Karpas-422 (cell line): Measurements from ENCODE around the gene PRX. TPM values are rescaled to one million over a fixed set of nuclear protein-coding genes. Genes with fewer than 3 reads are reported as not detected.
"Not testable (repeated sequence)": the region's sequence is repeated elsewhere in the genome, so short reads cannot be mapped to it uniquely, and the experiment has no call there.

Source experiments
- DNase-seq: peaks from one replicate; pipeline ENCODE4 v3.0.0-alpha.2; 2015
- H2AFZ ChIP-seq: fragments of 200-600 bp; sonication (generic); 2 replicates; pipeline ENCODE4 v1.6.1; 2014; ENCODE audit warnings: antibody characterized with exemption, low read length, mixed read lengths
- H3K27ac ChIP-seq: fragments of 200-600 bp; sonication (generic); 2 replicates; pipeline ENCODE4 v1.5.1; 2014; ENCODE audit warnings: mild to moderate bottlenecking, low read length, moderate library complexity
- H3K27me3 ChIP-seq: fragments of 200-600 bp; sonication (generic); 2 replicates; pipeline ENCODE4 v1.6.1; 2014; ENCODE audit warnings: low read length, mixed read lengths
- H3K36me3 ChIP-seq: fragments of 200-600 bp; sonication (generic); 2 replicates; pipeline ENCODE4 v1.6.1; 2014; ENCODE audit warnings: low read length, mixed read lengths; ENCODE audit not compliant: insufficient read depth
- H3K4me1 ChIP-seq: fragments of 200-600 bp; sonication (generic); 2 replicates; pipeline ENCODE4 v1.6.1; 2014; ENCODE audit warnings: mild to moderate bottlenecking, low read length, mixed read lengths
- H3K4me2 ChIP-seq: fragments of 200-600 bp; sonication (generic); 2 replicates; pipeline ENCODE4 v1.6.1; 2014; ENCODE audit warnings: low read length, low read depth, mild to moderate bottlenecking; ENCODE audit not compliant: poor library complexity, severe bottlenecking
- H3K4me3 ChIP-seq: fragments of 200-600 bp; sonication (generic); 2 replicates; pipeline ENCODE4 v1.5.1; 2014; ENCODE audit warnings: mild to moderate bottlenecking, antibody characterized with exemption, low read length, mixed read lengths
- H3K79me2 ChIP-seq: fragments of 200-600 bp; sonication (generic); 2 replicates; pipeline ENCODE4 v1.6.1; 2014; ENCODE audit warnings: mild to moderate bottlenecking, low read length, mixed read lengths
- H3K9ac ChIP-seq: fragments of 200-600 bp; sonication (generic); 2 replicates; pipeline ENCODE4 v1.6.0; 2014; ENCODE audit warnings: low read length
- H3K9me2 ChIP-seq: fragments of 200-600 bp; sonication (generic), shearing (Covaris generic); replicated peaks from 2 replicates; pipeline ENCODE4 v1.6.0; 2014; ENCODE audit warnings: mild to moderate bottlenecking, low read length, moderate library complexity; ENCODE audit not compliant: insufficient read depth
- H3K9me3 ChIP-seq: fragments of 300-700, 200-600 bp; sonication (generic); 2 replicates; pipeline ENCODE4 v1.6.1; 2014; ENCODE audit warnings: low read length, mixed read lengths
- H4K20me1 ChIP-seq: fragments of 200-600 bp; sonication (generic); 2 replicates; pipeline ENCODE4 v1.6.1; 2014; ENCODE audit warnings: mild to moderate bottlenecking, antibody characterized with exemption, low read length, low read depth; ENCODE audit not compliant: insufficient read depth
- total RNA-seq: library from RNA; depleted of rRNA; stranded (reverse); fragments of >200 nt; shearing (Covaris generic); gene quantifications from 2 replicates; pipeline ENCODE4 v1.2.3, GENCODE V29; 2014; ENCODE audit warnings: low replicate concordance; rRNA removed

The PRX gene, protein sequence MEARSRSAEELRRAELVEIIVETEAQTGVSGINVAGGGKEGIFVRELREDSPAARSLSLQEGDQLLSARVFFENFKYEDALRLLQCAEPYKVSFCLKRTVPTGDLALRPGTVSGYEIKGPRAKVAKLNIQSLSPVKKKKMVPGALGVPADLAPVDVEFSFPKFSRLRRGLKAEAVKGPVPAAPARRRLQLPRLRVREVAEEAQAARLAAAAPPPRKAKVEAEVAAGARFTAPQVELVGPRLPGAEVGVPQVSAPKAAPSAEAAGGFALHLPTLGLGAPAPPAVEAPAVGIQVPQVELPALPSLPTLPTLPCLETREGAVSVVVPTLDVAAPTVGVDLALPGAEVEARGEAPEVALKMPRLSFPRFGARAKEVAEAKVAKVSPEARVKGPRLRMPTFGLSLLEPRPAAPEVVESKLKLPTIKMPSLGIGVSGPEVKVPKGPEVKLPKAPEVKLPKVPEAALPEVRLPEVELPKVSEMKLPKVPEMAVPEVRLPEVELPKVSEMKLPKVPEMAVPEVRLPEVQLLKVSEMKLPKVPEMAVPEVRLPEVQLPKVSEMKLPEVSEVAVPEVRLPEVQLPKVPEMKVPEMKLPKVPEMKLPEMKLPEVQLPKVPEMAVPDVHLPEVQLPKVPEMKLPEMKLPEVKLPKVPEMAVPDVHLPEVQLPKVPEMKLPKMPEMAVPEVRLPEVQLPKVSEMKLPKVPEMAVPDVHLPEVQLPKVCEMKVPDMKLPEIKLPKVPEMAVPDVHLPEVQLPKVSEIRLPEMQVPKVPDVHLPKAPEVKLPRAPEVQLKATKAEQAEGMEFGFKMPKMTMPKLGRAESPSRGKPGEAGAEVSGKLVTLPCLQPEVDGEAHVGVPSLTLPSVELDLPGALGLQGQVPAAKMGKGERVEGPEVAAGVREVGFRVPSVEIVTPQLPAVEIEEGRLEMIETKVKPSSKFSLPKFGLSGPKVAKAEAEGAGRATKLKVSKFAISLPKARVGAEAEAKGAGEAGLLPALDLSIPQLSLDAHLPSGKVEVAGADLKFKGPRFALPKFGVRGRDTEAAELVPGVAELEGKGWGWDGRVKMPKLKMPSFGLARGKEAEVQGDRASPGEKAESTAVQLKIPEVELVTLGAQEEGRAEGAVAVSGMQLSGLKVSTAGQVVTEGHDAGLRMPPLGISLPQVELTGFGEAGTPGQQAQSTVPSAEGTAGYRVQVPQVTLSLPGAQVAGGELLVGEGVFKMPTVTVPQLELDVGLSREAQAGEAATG (N-terminal part only)
- total RNA-seq: 0.56 and 0.61 TPM in 2 replicates

DNA sequence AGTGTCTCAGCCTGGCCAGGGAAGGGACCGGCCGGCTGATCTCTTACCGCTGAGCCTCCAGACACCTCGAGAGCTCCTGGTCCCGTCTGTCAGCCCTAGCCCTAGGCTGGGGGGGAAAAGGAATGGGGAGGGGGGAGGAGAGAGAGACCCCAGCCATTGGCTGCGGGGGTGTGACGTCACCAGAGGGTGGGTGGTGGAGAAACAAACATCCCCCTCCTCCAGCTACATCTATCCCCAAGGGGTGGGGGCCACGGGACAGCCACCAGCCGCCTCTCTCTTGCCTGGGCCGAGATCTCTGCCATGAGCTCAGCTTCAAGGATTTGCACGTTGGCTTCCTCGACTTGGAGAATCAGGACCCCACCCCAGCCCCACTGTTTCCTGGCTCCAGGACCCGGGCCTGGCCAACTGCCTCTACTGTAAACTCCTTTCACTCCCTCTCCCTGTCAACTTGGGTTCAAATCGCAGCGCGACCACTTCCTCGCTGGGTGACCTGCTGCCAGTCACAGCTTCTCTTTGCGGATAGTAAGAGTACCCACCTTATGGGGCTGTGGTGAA lies at the start of gene PRX:
Gene PRX (minus strand): TSS at position 88 of the 555 bp plus-strand sequence. CDS start 5,446 bp downstream, outside the sequence.
- Histone ChIP-seq H3K4me2 (no peak within 1 kb of the TSS), H3K4me1 (peaks cover 4% of the 10 kb centered on the region), H3K9me2 (no peaks in the 10 kb centered on the region)

DNA sequence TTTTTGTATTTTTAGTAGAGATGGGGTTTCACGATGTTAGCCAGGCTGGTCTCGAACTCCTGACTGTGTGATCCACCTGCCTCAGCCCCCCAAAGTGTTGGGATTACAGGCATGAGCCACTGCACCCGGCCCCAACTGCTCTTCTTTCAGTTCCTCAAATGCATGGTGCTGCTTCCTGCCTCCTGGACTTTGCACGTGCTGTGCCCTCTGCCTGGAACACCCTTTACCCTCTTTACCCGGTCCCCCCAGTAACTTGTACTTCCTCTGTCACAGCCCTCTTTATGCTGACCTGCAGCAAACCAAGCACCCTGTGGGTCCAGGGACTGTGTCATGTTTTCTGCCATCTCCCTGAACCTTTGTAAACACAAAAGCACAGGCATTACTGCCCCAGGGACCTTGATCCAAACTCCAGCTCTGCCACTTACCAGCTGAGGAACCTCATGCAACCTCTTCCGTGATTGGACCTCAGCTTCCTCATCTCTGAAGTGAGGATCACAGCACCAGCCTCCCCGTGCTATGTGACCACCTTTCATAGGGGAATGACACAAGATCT lies 48.6 kb upstream of the PRX start:
- Histone ChIP-seq H3K27ac (no peak overlapping the region), H4K20me1 (no peaks in the 10 kb centered on the region), H3K36me3 (no peaks in the 10 kb centered on the region), H3K4me2 (no peak overlapping the region), H3K4me3 (no peak overlapping the region), H3K27me3 (no peaks in the 10 kb centered on the region), H3K79me2 (no peaks in the 10 kb centered on the region), H2AFZ (no peak overlapping the region), H3K9ac (no peak overlapping the region), H3K9me2 (no peaks in the 10 kb centered on the region), H3K9me3 (no peaks in the 10 kb centered on the region), H3K4me1 (peaks cover 12% of the 10 kb centered on the region)
- DNase-seq: peak; percentile 61

More for the DNA sequence above, at the start of gene PRX:
- Histone ChIP-seq H3K4me3 (no peak within 1 kb of the TSS), H3K79me2 (no peaks in the 10 kb centered on the region), H3K27me3 (no peaks in the 10 kb centered on the region), H3K27ac (no peak within 1 kb of the TSS), H4K20me1 (no peaks in the 10 kb centered on the region), H3K9ac (no peak within 1 kb of the TSS), H3K36me3 (no peaks in the 10 kb centered on the region), H2AFZ (no peak within 1 kb of the TSS), H3K9me3 (no peaks in the 10 kb centered on the region)
- DNase-seq: no peak

DNA sequence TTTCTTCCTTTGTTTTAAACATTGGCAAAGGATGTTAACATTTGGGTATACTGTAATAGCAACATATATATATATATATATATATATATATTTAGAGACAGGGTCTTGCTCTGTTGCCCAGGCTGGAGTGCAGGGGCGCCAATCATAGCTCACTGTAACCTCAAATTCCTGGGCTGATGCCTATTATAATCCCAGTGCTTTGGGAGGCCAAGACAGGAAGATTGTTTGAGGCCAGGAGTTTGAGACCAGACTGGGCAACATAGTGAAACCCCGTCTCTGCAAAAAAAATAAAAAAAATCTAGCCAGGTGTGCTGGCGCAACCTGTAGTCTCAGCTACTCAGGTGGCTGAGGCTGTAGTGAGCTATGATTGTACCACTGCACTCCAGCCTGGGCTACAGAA lies 47.0 kb upstream of the PRX start:
- Histone ChIP-seq H3K4me1 (peaks cover 2% of the 10 kb centered on the region), H3K9ac (no peak overlapping the region), H2AFZ (no peak overlapping the region), H3K27me3 (no peaks in the 10 kb centered on the region), H3K4me3 (no peak overlapping the region), H3K9me2 (no peaks in the 10 kb centered on the region), H3K79me2 (no peaks in the 10 kb centered on the region), H3K4me2 (no peak overlapping the region), H3K27ac (no peak overlapping the region), H3K36me3 (no peaks in the 10 kb centered on the region), H4K20me1 (no peaks in the 10 kb centered on the region), H3K9me3 (no peaks in the 10 kb centered on the region)
- no peak for DNase-seq

DNA sequence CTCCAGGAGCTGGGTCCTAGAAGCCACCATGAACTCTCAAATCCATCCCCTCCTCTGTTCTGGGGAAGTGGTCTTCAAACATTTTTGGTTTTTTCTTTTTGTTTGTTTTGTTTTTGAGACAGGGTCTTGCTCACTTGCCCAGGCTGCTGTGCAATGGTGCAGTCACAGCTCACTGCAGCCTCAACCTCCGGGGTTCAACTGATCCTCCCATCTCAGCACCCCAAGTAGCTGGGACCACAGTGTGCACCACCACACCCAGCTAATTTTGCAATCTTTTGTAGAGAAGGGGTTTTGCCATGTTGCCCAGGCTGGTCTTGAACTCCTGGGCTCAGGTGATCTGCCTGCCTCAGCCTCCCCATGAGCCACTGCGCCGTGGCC lies 45.4 kb upstream of the PRX start:
- H3K9me3 ChIP-seq: no peaks in the 10 kb centered on the region
- H3K9me2 ChIP-seq: no peaks in the 10 kb centered on the region
- no peak overlapping the region for H2AFZ ChIP-seq
- no peaks in the 10 kb centered on the region for H3K79me2 ChIP-seq
- no peak overlapping the region for H3K4me2 ChIP-seq
- no peak overlapping the region for H3K9ac ChIP-seq
- no peaks in the 10 kb centered on the region for H3K36me3 ChIP-seq
- no peak overlapping the region for H3K4me3 ChIP-seq
- no peak for DNase-seq
- no peaks in the 10 kb centered on the region for H4K20me1 ChIP-seq
- no peaks in the 10 kb centered on the region; the same call in 1 of the 2 replicates for H3K4me1 ChIP-seq
- H3K27ac ChIP-seq: no peak overlapping the region
- no peaks in the 10 kb centered on the region for H3K27me3 ChIP-seq

DNA sequence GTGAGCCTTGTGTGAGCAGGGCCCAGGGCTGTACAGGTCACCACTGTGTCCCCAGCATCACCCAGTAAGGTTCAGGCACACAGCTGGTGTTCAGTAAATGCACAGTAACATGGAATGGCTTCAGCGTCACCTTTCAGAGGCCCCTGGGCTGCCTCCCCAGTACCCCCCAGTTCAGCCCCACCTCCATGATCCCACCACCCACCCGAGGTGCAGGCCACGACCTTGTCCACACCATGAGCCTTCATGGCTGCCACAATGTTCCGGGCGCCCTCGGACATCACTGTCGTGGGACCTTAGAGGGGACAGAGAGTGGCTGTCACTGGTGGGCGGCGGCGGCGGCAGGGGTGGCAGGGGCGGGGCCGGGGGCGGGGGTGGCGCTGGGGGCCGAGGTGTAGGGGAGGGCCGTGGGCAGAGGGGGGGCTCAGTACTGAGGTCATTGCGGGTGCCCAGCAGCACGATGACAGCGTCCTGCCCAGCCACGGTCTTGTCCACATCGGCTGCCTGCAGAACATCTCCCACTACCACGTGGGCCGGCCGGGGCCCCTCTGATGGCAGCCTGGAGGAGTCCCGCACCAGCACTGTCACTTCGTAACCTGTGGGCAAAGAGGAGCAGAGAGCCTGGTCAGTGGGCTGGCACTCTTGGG lies 44.9 kb upstream of the PRX start:
- H3K9ac ChIP-seq: no peak overlapping the region
- no peaks in the 10 kb centered on the region for H3K79me2 ChIP-seq
- no peak overlapping the region for H3K4me2 ChIP-seq
- H3K9me3 ChIP-seq: no peaks in the 10 kb centered on the region
- H3K4me3 ChIP-seq: no peak overlapping the region
- no peak overlapping the region for H2AFZ ChIP-seq
- DNase-seq: no peak
- no peaks in the 10 kb centered on the region for H3K36me3 ChIP-seq
- no peaks in the 10 kb centered on the region for H3K9me2 ChIP-seq
- no peaks in the 10 kb centered on the region for H3K27me3 ChIP-seq
- no peaks in the 10 kb centered on the region; the same call in 1 of the 2 replicates for H3K4me1 ChIP-seq
- H3K27ac ChIP-seq: no peak overlapping the region
- no peaks in the 10 kb centered on the region for H4K20me1 ChIP-seq

DNA sequence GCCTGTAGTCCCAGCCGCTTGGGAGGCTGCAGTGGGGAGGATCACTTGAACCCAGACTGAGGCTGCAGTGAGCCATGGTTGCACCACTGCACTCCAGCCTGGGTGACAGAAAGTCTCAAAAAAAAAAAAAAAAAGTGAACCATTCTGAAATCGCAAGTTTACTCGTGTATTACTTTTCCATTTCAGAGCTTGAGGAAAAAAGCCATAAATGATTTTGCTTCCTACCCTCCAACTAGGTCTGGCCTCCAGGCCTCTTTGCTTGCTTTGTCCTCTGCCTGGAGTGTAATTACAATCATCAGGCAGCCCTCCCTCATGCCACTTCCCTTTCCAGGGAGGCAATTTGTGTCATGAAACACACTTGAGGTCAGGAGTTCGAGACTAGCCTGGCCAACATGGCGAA lies 43.9 kb upstream of the PRX start:
- Histone ChIP-seq H3K9ac (no peak overlapping the region), H3K9me2 (no peaks in the 10 kb centered on the region), H3K4me2 (no peak overlapping the region), H3K79me2 (no peaks in the 10 kb centered on the region), H2AFZ (no peak overlapping the region), H3K4me1 (no peaks in the 10 kb centered on the region; the same call in 1 of the 2 replicates), H3K4me3 (no peak overlapping the region), H3K9me3 (no peaks in the 10 kb centered on the region), H3K27ac (no peak overlapping the region), H3K36me3 (no peaks in the 10 kb centered on the region), H4K20me1 (no peaks in the 10 kb centered on the region), H3K27me3 (no peaks in the 10 kb centered on the region)
- no peak for DNase-seq

DNA sequence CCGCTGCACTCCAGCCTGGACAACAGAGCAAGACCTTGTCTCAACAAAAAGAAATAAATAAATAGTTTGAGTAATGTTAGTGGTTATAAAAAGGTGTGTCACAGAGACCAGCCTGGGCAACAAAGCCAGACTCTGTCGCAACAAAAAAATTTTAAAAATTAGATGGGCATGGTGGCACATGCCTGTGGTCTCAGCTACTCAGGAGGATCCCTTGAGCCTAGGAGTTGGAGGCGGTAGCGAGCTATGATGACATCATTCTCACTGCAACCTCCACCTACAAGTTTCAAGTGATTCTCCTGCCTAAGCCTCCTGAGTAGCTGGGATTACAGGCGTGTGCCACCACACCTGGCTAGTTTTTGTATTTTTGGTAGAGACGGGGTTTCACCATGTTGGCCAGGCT lies 40.8 kb upstream of the PRX start:
- not testable (repeated sequence) for H3K79me2 ChIP-seq, H2AFZ ChIP-seq, DNase-seq, H3K9me2 ChIP-seq, H3K27me3 ChIP-seq, H4K20me1 ChIP-seq, H3K4me1 ChIP-seq, H3K9me3 ChIP-seq, H3K36me3 ChIP-seq, H3K9ac ChIP-seq, H3K27ac ChIP-seq, H3K4me2 ChIP-seq, H3K4me3 ChIP-seq
